ENCODE data around the gene AQP5. TPM values are rescaled to one million over a fixed set of nuclear protein-coding genes. Genes with fewer than 3 reads are reported as not detected.

The AQP5 gene
- total and polyA plus RNA-seq, 4 donors = 7.5 to 57.1 (median 35.2) TPM

- Histone ChIP-seq H3K27ac (ENCODE audit: low read depth in 1 of 2, low read length in 1 of 2) (no peak overlapping the region), H3K9ac (ENCODE audit: insufficient read depth in 1 of 2, low read length in 2 of 2) (no peak overlapping the region), H3K4me1 (ENCODE audit: control insufficient read depth in 5 of 5, insufficient read depth in 5 of 5, low read length in 5 of 5) (peaks cover 0 to 12% (median 0%) of the 10 kb centered on the region in 5 donors), H3K27me3 (ENCODE audit: control insufficient read depth in 3 of 3, insufficient read depth in 3 of 3, low read length in 2 of 3) (peaks cover 0 to 6% (median 0%) of the 10 kb centered on the region in 3 donors), H3K4me3 (no peak overlapping the region), H3K9me3 (ENCODE audit: control insufficient read depth in 4 of 4, insufficient read depth in 3 of 4, low read length in 3 of 4) (no peaks in the 10 kb centered on the region), H3K36me3 (ENCODE audit: control insufficient read depth in 4 of 4, insufficient read depth in 4 of 4, low read length in 4 of 4) (no peaks in the 10 kb centered on the region)
- no peak for ATAC-seq (ENCODE audit: insufficient read depth, low FRiP score)
- DNase-seq = no peak
- no peak for TF ChIP-seq CTCF (IDR thresholded peaks at IDR 0.05; ENCODE audit: control extremely low read depth, extremely low read depth)
- WGBS, 2 donors = 57 to 72% methylated on average over 3 of the region's 3 CpGs
These were observed 15.2 kb upstream of the AQP5 start for GRCh38 chr12:49946497-49946896.

- peak in 1 of 3 donors; percentile 11 for DNase-seq
- no peaks in the 10 kb centered on the region for H3K36me3 ChIP-seq (ENCODE audit: control insufficient read depth in 4 of 4, insufficient read depth in 4 of 4, low read length in 4 of 4)
- no peaks in the 10 kb centered on the region for H3K9me3 ChIP-seq (ENCODE audit: control insufficient read depth in 4 of 4, insufficient read depth in 3 of 4, low read length in 3 of 4)
- no peak for TF ChIP-seq CTCF (IDR thresholded peaks at IDR 0.05; ENCODE audit: control extremely low read depth, extremely low read depth)
- no peak overlapping the region for H3K9ac ChIP-seq (ENCODE audit: insufficient read depth in 1 of 2, low read length in 2 of 2)
- no peak overlapping the region for H3K4me3 ChIP-seq
- peaks cover 0 to 12% (median 3%) of the 10 kb centered on the region in 5 donors for H3K4me1 ChIP-seq (ENCODE audit: control insufficient read depth in 5 of 5, insufficient read depth in 5 of 5, low read length in 5 of 5)
- H3K27ac ChIP-seq (ENCODE audit: low read depth in 1 of 2, low read length in 1 of 2) = no peak overlapping the region
- peaks cover 0 to 6% (median 0%) of the 10 kb centered on the region in 3 donors for H3K27me3 ChIP-seq (ENCODE audit: control insufficient read depth in 3 of 3, insufficient read depth in 3 of 3, low read length in 2 of 3)
- WGBS, 2 donors = 72 to 73% methylated on average over 7 of the region's 7 CpGs
- ATAC-seq (ENCODE audit: insufficient read depth, low FRiP score) = no peak
These were observed 14.0 kb upstream of the AQP5 start for GRCh38 chr12:49947593-49948226.

- DNase-seq = peak in 1 of 3 donors; percentile 4
- WGBS, 2 donors = 85 to 87% methylated on average over 13 of the region's 13 CpGs
- Histone ChIP-seq H3K27me3 (ENCODE audit: control insufficient read depth in 3 of 3, insufficient read depth in 3 of 3, low read length in 2 of 3) (peaks cover 0 to 6% (median under 1%) of the 10 kb centered on the region in 3 donors), H3K9ac (ENCODE audit: insufficient read depth in 1 of 2, low read length in 2 of 2) (no peak overlapping the region), H3K36me3 (ENCODE audit: control insufficient read depth in 4 of 4, insufficient read depth in 4 of 4, low read length in 4 of 4) (no peaks in the 10 kb centered on the region), H3K4me1 (ENCODE audit: control insufficient read depth in 5 of 5, insufficient read depth in 5 of 5, low read length in 5 of 5) (peaks cover 0 to 10% (median 3%) of the 10 kb centered on the region in 5 donors), H3K4me3 (no peak overlapping the region), H3K27ac (ENCODE audit: low read depth in 1 of 2, low read length in 1 of 2) (no peak overlapping the region), H3K9me3 (ENCODE audit: control insufficient read depth in 4 of 4, insufficient read depth in 3 of 4, low read length in 3 of 4) (no peaks in the 10 kb centered on the region)
- no peak for ATAC-seq (ENCODE audit: insufficient read depth, low FRiP score)
- no peak for TF ChIP-seq CTCF (IDR thresholded peaks at IDR 0.05; ENCODE audit: control extremely low read depth, extremely low read depth)
These were observed 12.5 kb upstream of the AQP5 start for GRCh38 chr12:49948866-49949845.
